NCI-H146 (cell line): ENCODE results near the gene TNS3.

Experiments used
- DNase-seq: peaks from one replicate; lab custom pipeline; 2025; lab: John Stamatoyannopoulos, UW

TNS3 gene

DNA sequence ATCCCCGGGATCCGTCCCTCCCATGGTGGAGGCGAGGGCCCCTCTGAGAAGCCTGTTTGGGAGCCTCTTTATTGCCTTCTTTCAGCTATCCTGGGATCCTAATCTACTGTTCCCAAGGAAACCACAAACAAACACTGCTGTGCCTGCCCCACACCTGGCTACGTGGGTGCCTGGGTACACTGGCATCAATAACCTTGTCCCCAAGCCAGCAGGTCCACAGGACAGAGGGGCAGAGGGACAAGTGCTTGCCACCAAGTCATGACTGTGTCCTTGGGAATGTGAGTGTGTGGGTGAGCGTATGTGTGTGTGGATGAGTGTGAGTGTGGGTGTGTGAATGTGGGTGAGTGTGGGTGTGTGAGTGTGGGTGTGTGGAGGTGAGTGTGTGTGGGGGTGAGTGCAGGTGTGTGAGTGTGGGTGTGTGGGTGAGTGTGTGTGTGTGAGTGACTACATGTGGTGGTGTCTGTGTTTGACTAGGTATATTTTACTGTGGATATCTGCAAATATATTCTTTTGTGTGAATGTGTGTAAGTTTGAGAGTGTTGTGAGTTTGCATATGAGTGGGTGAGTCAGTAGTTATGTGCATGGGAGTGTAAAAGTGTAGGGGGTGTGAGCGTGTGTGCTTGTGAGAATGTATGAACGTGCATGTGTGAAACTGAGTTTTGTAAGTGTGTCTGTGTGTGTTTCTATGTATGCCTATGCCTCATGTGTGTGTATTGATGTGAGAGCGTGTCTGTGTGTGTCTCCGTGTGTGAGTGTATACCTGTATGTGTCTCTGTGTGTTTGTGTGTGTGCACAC, 96.1 kb downstream of the TNS3 start:
- peak; percentile 51 for DNase-seq

GRCh38 chr7:47484923-47485639, 96.8 kb downstream of the TNS3 start:
- no peak for DNase-seq

- DNase-seq, result no peak
Measured at GRCh38 chr7:47484457-47484856, 97.5 kb downstream of the TNS3 start.

DNA sequence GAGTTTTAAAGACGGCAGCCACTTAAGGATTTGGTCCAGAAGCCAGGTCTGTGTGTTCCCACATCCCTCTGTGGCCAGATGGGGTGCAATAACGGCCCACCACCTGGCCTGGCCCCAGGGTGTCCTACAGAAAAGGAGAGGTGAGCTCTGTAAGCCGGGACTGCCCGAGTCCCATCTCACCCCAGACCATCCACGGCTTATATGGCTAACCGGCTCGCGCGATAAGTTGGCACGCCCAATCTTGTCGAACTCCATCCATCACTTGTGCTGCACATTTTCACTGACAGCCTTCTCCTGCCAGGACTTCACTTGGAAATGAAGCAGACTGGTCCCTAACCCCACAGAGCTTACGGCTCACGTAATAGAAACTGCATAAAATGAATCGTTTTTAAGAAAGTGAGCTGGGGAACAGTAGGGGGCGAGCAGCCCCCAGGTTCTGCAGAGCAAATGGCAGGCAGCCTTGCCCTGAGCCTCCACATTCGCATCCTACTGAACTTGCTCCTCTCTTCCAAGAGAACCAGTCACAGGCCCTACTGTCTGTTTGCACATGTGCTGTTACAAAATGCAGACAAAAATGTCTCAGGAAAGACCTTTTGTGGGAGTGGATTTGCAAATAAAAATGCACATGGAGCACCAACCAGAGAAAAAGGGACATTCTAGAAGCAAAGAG, 98.2 kb downstream of the TNS3 start:
- peak; percentile 21 for DNase-seq

- DNase-seq, result no peak
Measured at GRCh38 chr7:47482013-47482875, 99.7 kb downstream of the TNS3 start.

DNA sequence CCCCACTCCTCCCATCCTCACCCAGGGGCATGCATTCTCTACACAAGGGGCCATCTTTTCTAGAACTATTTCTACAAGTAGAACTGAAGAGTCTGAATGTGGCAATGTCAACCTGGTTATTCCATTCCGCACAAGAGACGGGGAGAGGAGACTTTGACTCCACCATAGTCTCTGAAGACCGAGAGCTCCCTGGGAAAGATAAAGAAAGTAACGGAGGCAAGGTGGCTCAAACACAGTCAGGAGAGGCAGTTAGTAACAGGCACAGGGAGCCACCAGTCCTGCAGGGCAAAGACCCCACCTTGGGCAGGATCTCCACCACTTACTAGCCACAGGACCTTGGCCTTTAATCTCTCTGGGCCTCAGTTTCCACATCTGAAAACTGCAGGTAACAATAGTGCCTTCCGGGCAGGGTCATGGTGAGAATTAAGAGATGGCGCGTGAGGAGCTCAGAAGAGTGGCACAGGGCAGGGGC, 100.3 kb downstream of the TNS3 start:
- no peak for DNase-seq

- DNase-seq, result peak; percentile 64
Measured at GRCh38 chr7:47480576-47481538, 101.1 kb downstream of the TNS3 start.

GRCh38 chr7:47479821-47480575, 101.9 kb downstream of the TNS3 start:
- DNase-seq, result peak; percentile 64

DNA sequence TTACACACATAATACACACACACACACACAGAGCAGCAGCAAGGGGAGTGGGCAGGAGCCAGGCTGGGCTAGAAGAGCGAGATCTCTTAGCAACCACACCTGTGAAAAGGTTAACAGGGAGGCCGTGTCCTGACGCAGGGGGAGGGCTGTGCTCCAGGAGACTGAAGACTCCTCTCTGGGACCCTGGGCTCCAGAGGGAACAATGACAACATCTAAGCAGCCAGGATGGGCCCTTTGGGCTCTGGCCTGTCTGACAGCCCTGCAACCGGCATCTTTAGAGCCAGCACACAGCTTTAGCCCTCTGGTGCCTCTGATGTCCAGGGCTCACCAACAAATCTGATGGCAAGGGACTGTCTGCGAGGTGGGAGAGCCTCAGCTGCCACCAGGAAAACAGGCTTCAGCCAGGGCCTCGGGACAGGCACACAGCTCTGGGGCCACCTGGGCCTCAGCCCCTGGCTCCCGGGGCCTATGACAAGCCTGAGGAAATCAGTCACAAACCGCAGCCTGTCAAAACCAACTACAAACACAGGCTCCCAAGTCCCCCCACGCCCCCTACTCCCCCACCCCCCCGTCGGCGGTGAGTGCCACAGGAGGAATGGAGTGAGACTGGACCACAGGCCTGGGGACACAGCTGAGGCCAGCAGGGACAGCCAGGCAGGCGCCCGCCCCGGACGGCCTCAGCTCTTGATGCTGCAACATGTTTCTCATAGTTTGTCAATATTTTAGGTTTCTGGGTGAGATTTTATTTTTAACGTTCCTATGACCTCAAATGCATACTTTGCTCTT, 102.8 kb downstream of the TNS3 start:
- no peak for DNase-seq

DNA sequence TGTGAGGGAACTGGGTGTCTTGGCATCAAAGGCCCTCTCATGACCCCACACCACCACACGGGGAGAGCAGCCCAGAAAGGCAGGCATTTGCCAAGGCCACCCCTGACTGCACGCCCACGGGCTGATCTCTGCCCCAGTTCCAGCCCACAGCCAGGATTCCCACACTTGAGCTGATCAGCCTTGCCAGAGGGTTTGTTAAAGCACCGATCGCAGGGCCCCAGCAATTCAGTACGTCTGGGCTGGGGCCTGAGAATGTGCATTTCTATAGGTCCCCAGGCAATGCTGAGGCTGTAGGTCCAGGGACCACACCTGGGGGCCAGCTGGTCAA, 103.9 kb downstream of the TNS3 start:
- DNase-seq, result no peak

DNA sequence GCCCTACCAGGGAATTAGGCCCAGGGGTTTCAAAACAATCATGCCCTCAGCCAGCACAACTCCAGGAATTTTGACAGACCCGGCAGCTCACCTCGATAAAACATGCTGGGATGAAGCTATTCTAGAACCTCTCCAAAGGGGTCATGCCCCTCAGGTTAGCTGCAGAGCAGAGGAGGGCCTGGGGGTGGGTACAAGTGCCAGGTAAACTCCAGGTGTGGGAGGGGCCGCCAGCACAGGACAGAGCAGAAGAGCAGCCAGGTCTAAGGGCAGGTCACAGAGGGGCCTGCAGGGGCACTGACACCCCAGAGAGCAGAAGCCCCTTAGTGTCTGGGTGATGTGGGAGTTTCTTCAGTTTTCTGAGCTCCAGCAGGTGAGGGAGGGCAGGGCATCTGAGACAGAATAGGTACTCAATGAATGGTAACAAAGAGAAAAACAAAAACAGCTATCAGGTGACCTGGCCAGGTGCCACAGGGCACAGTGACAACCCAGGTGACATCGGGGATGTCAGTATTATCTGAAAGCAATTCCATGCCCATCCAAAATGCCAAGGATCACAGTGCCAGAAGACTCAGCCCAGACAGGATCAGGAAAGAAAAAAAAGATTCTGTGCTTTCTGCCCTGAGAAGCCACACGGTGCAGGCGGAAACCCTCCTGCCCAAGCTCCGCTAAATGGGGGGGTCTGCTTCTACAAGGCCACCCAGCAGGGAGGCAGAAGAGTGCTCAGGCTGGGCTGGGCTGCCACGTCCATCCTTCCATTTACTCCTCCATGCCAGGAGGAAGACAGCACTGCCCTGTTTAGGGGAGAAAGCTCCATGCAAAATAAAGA, 104.5 kb downstream of the TNS3 start:
- DNase-seq, result peak; percentile 60

DNA sequence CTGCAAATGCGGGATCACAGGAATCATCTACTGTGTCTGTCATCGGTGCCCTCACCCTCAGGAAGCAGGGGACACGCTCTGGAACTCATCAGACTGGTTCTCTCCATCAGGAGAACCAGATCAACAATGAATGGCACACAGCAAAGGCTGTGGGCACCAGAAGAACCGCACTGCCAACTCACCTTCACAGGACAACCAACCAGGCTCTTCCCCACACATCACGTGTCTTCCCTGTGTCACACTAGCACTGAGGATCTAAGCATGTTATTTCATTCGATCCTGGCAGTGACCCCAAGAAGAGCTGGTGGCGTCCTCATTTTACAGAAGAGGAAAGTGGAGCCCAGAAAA, 106.1 kb downstream of the TNS3 start:
- no peak for DNase-seq

- peak; percentile 93 for DNase-seq
Measured at GRCh38 chr7:47474937-47475879, 106.7 kb downstream of the TNS3 start.

DNA sequence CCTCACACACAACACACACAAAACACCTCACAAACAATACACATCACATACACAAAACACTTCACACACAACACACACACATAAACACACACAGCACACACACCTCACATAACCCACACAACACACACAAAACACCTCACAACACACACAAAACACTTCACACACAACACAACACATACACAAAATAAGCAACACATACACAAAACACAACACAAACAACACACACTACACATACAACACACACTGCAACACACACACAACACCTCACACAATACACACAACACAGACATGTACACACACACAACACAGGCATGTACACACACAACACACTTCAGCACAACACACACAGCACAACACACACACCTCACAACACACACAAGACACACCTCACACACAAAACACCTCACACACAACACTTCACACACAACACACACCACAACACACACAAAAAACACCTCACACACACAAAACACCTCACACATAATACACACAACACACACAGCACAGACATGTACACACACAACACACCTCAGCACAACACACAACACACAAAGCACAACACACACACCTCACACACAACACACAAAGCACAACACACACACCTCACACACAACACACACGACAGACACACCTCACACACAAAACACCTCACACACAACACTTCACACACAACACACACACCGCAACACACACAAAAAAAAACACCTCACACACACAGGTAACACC, 107.5 kb downstream of the TNS3 start:
- no peak for DNase-seq

- peak; percentile 24 for DNase-seq
Measured at GRCh38 chr7:47473499-47474210, 108.3 kb downstream of the TNS3 start.
